SU-DHL-6 (cell line): ENCODE results near the gene GOLGA6D.

Source experiments
- CTCF ChIP-seq: fragments of 200-600 bp; sonication (generic); IDR thresholded peaks from one replicate; pipeline ENCODE4 v1.5.1; 2017; ENCODE audit warnings: antibody characterized with exemption, mild to moderate bottlenecking, low read length, moderate library complexity; ENCODE audit not compliant: insufficient read depth, poor library complexity, severe bottlenecking
- EZH2phosphoT487 ChIP-seq: fragments of 200-600 bp; sonication (generic), shearing (Covaris generic); conservative IDR thresholded peaks from 2 replicates; pipeline ENCODE4 v1.6.1; 2018; ENCODE audit warnings: mild to moderate bottlenecking, antibody characterized with exemption, low read length, moderate library complexity, mixed read lengths

- no peak for TF ChIP-seq CTCF
- TF ChIP-seq EZH2phosphoT487 = no peak
Observed at GRCh38 chr15:75313116-75313845, 30.6 kb downstream of the GOLGA6D start.
